Measurements from ENCODE around the gene USP25. TPM values are rescaled to one million over a fixed set of nuclear protein-coding genes. Genes with fewer than 3 reads are reported as not detected.

Gene USP25
- polyA plus RNA-seq, 1 donor (not counting 4 experiments of a cell fraction or from before 2014, with no cell fraction given): 17.8 TPM

GRCh38 chr21:15929536-15929935, 199.8 kb downstream of the USP25 start:
- H3K4me2 ChIP-seq (ENCODE audit: control insufficient read depth, extremely low read depth, insufficient read depth, low read depth, low read length): no peak overlapping the region
- no peak overlapping the region for H3K4me3 ChIP-seq (ENCODE audit: control insufficient read depth in 2 of 3, extremely low read depth in 1 of 3, insufficient read depth in 2 of 3, low read depth in 1 of 3, low read length in 3 of 3)
- FAIRE-seq: no peak
- H3K27ac ChIP-seq (ENCODE audit: control insufficient read depth, insufficient read depth, low read length): no peak overlapping the region
- no peak for DNase-seq (ENCODE audit: low read depth, low spot score)
- no peak overlapping the region for H2AFZ ChIP-seq (ENCODE audit: control insufficient read depth, low read length)
- no peaks in the 10 kb centered on the region for H3K9me3 ChIP-seq (ENCODE audit: control insufficient read depth, low read depth, low read length)
- H3K36me3 ChIP-seq (ENCODE audit: control insufficient read depth in 2 of 2, extremely low read depth in 1 of 2, insufficient read depth in 2 of 2, low read length in 2 of 2): no peaks in the 10 kb centered on the region
- H3K9me1 ChIP-seq (ENCODE audit: control insufficient read depth, extremely low read depth, insufficient read depth, low read length): no peaks in the 10 kb centered on the region
- H3K9ac ChIP-seq (ENCODE audit: control insufficient read depth, extremely low read depth, insufficient read depth, low read length): no peak overlapping the region
- no peaks in the 10 kb centered on the region for H3K27me3 ChIP-seq (ENCODE audit: control insufficient read depth, extremely low read depth, insufficient read depth, low read length)
- TF ChIP-seq EZH2 (IDR thresholded peaks at IDR 0.05; ENCODE audit: low read length): no peak
- TF ChIP-seq, protein P1, sequence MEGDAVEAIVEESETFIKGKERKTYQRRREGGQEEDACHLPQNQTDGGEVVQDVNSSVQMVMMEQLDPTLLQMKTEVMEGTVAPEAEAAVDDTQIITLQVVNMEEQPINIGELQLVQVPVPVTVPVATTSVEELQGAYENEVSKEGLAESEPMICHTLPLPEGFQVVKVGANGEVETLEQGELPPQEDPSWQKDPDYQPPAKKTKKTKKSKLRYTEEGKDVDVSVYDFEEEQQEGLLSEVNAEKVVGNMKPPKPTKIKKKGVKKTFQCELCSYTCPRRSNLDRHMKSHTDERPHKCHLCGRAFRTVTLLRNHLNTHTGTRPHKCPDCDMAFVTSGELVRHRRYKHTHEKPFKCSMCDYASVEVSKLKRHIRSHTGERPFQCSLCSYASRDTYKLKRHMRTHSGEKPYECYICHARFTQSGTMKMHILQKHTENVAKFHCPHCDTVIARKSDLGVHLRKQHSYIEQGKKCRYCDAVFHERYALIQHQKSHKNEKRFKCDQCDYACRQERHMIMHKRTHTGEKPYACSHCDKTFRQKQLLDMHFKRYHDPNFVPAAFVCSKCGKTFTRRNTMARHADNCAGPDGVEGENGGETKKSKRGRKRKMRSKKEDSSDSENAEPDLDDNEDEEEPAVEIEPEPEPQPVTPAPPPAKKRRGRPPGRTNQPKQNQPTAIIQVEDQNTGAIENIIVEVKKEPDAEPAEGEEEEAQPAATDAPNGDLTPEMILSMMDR (optimal IDR thresholded peaks at IDR 0.05 in 1 of 3, IDR thresholded peaks at IDR 0.05 in 1 of 3, conservative IDR thresholded peaks at IDR 0.05 in 1 of 3; ENCODE audit: extremely low read depth in 1 of 3, insufficient read depth in 2 of 3, low read length in 3 of 3): no peak
- no peaks in the 10 kb centered on the region for H4K20me1 ChIP-seq (ENCODE audit: control insufficient read depth, extremely low read depth, insufficient read depth, low read length)
- H3K79me2 ChIP-seq (ENCODE audit: control insufficient read depth, insufficient read depth, low read length): no peaks in the 10 kb centered on the region
- no peaks in the 10 kb centered on the region for H3K4me1 ChIP-seq (ENCODE audit: control insufficient read depth, extremely low read depth, insufficient read depth, low read length)
- dilution Hi-C loops (cut with MboI; ENCODE audit: extremely low pct_ligation_motif_present, low sequenced_read_pairs): no loop called here
